HepG2 (cell line): ENCODE results near the gene PGC. TPM values are rescaled to one million over a fixed set of nuclear protein-coding genes. Genes with fewer than 3 reads are reported as not detected.

Experiments
- AHR ChIP-seq: IDR thresholded peaks from 2 replicates; pipeline ENCODE4 v1.6.1; 2018; ENCODE audit warnings: missing genetic modification reagents, missing compliant biosample characterization
- ATF7-NPFF ChIP-seq: sonication (generic); formaldehyde crosslinking; IDR thresholded peaks from 2 replicates; pipeline ENCODE4 v1.8.1; 2023; ENCODE audit warnings: mild to moderate bottlenecking, low read depth, missing genetic modification reagents, moderate library complexity
- FOXM1 ChIP-seq: sonication (generic); formaldehyde crosslinking; IDR thresholded peaks from 2 replicates; pipeline ENCODE4 v1.5.0; 2020; ENCODE audit warnings: missing genetic modification reagents
- HOXA5 ChIP-seq: sonication (generic); formaldehyde crosslinking; IDR thresholded peaks from 2 replicates; pipeline ENCODE4 v1.4.0; 2020; ENCODE audit warnings: missing genetic modification reagents
- KIAA2018 ChIP-seq: sonication (generic); formaldehyde crosslinking; IDR thresholded peaks from 2 replicates; pipeline ENCODE4 v1.5.0; 2020; ENCODE audit warnings: mild to moderate bottlenecking, missing genetic modification reagents, borderline replicate concordance
- MXD1 ChIP-seq: sonication (generic); formaldehyde crosslinking; IDR thresholded peaks from 2 replicates; pipeline ENCODE4 v1.4.0; 2020; ENCODE audit warnings: mild to moderate bottlenecking, missing genetic modification reagents
- PHF5A ChIP-seq: IDR thresholded peaks from one replicate; pipeline ENCODE4 v1.6.1; 2018; ENCODE audit warnings: low read depth, missing genetic modification reagents; ENCODE audit not compliant: unreplicated experiment
- RORA ChIP-seq: sonication (generic); formaldehyde crosslinking; IDR thresholded peaks from 2 replicates; pipeline ENCODE4 v1.5.0; 2020; ENCODE audit warnings: mild to moderate bottlenecking, missing genetic modification reagents, moderate library complexity
- ZBTB49 ChIP-seq: sonication (generic); formaldehyde crosslinking; IDR thresholded peaks from 2 replicates; pipeline ENCODE4 v1.4.0; 2020; ENCODE audit warnings: missing genetic modification reagents, borderline replicate concordance
- ZFP91 ChIP-seq: sonication (generic); formaldehyde crosslinking; IDR thresholded peaks from 2 replicates; pipeline ENCODE4 v1.9.0; 2022; ENCODE audit warnings: missing genetic modification reagents, mild to moderate bottlenecking, borderline replicate concordance
- ZNF17 ChIP-seq: sonication (generic); formaldehyde crosslinking; IDR thresholded peaks from 2 replicates; pipeline ENCODE4 v1.5.0; 2020; ENCODE audit warnings: mild to moderate bottlenecking, missing genetic modification reagents
- ZNF333 ChIP-seq: sonication (generic); formaldehyde crosslinking; IDR thresholded peaks from 2 replicates; pipeline ENCODE4 v1.4.0; 2020; ENCODE audit warnings: mild to moderate bottlenecking, missing genetic modification reagents, borderline replicate concordance
- ZNF431 ChIP-seq: sonication (generic); formaldehyde crosslinking; IDR thresholded peaks from 2 replicates; pipeline ENCODE4 v1.9.0; 2022; ENCODE audit warnings: missing genetic modification reagents, low read depth, mild to moderate bottlenecking, borderline replicate concordance
- ZNF703 ChIP-seq: sonication (generic); formaldehyde crosslinking; IDR thresholded peaks from 2 replicates; pipeline ENCODE4 v1.5.1; 2020; ENCODE audit warnings: missing genetic modification reagents, mild to moderate bottlenecking, moderate library complexity, borderline replicate concordance
- ZNF766 ChIP-seq: sonication (generic); formaldehyde crosslinking; IDR thresholded peaks from 2 replicates; pipeline ENCODE4 v1.5.0; 2020; ENCODE audit warnings: missing genetic modification reagents, borderline replicate concordance
- polyA plus RNA-seq, 8 experiments: library from polyadenylated mRNA; depleted of rRNA in 3 of 8; stranded (reverse) in 7 of 8; unstranded in 1 of 8; fragments of >200 nt; fragmentation: Illumina TruSeq in 4 of 8; extraction: Trizol in 4 of 8; gene quantifications; 2 replicates each; pipeline versions ENCODE4 v1.2.1 to v1.2.3, GENCODE V29; 2011 to 2016; ENCODE audit warnings: low read depth in 4 of 8, missing spikeins in 1 of 8, mixed read lengths in 1 of 8; ENCODE audit not compliant: insufficient read depth in 1 of 8
- total RNA-seq, 5 experiments: library from RNA; depleted of rRNA; stranded (reverse); fragments of >200 nt; fragmentation: Illumina TruSeq; extraction: Trizol; gene quantifications; 2 replicates each; pipeline ENCODE4 v1.2.3, GENCODE V29; 2016; ENCODE audit warnings: low read depth in 1 of 5

The PGC gene
- total and polyA plus RNA-seq, 2 of the 13 experiments (the other 11 are each of a cell fraction or from before 2014, with no cell fraction given), result 426 to 502 TPM

GRCh38 chr6:41733707-41734665, 13.2 kb downstream of the PGC start (continued):
- TF ChIP-seq ZFP91 (CRISPR knock-in tag) (peak; percentile 82; the same call in 1 of the 2 replicates), ZNF703 (CRISPR knock-in tag) (no peak), ZNF17 (CRISPR knock-in tag) (no peak), HOXA5 (CRISPR knock-in tag) (peak; percentile 53; the same call in 1 of the 2 replicates), ZBTB49 (CRISPR knock-in tag) (no peak), FOXM1 (no peak), ZNF766 (no peak), ZNF333 (CRISPR knock-in tag) (0 out of 2 replicates have a peak, but pooled peaks have one; percentile 49), KIAA2018 (CRISPR knock-in tag) (no peak), MXD1 (CRISPR knock-in tag) (no peak), ATF7-NPFF (CRISPR knock-in tag) (peak; percentile 87), RORA (CRISPR knock-in tag) (no peak), ZNF431 (CRISPR knock-in tag) (no peak), AHR (CRISPR knock-in tag) (no peak), PHF5A (no peak)
